BJ (cell line): Measurements from ENCODE around the gene SLC5A2. TPM values are rescaled to one million over a fixed set of nuclear protein-coding genes. Genes with fewer than 3 reads are reported as not detected.
"Not testable (repeated sequence)": the region's sequence is repeated elsewhere in the genome, so short reads cannot be mapped to it uniquely, and the experiment has no call there.

Experiments used
- CTCF ChIA-PET: fragments of 350-600 bp; formaldehyde crosslinking; extraction: SDS; loops from one replicate; lab custom pipeline; 2021; ENCODE audit warnings: antibody characterized with exemption, inconsistent platforms; lab: Yijun Ruan, JAX
- POLR2A ChIA-PET: fragments of 300-600 bp; sonication (Branson Sonifier 250); formaldehyde crosslinking; extraction: SDS; loops from one replicate; lab custom pipeline; 2021; ENCODE audit warnings: antibody characterized with exemption; lab: Charles Lee
- DNase-seq: peaks from one replicate; pipeline ENCODE4 v3.0.0-alpha.2; 2011; ENCODE audit warnings: low read depth
- H3K27me3 ChIP-seq: 2 replicates; pipeline ENCODE4 v1.6.0; 2011; ENCODE audit warnings: low read length; ENCODE audit not compliant: control insufficient read depth, insufficient read depth
- H3K36me3 ChIP-seq: 2 replicates; pipeline ENCODE4 v1.5.1; 2011; ENCODE audit warnings: low read length; ENCODE audit not compliant: control insufficient read depth, insufficient read depth
- H3K4me3 ChIP-seq: 2 replicates; pipeline ENCODE4 v1.5.1; 2011; ENCODE audit warnings: low read depth, mild to moderate bottlenecking, control low read depth, low read length
- polyA plus RNA-seq: library from polyadenylated mRNA; depleted of rRNA; stranded (reverse); fragments of >200 nt; gene quantifications from 2 replicates; pipeline ENCODE4 v1.2.3, GENCODE V29; 2011
- TF ChIP-seq, protein P1 (sequence below): IDR thresholded peaks from 2 replicates; pipeline ENCODE4 v1.5.1; 2011; ENCODE audit warnings: low read depth, mild to moderate bottlenecking, control low read depth, inconsistent platforms, low read length, moderate library complexity; ENCODE audit not compliant: insufficient read depth

Gene SLC5A2
- polyA plus RNA-seq, 1 experiment: not detected

DNA sequence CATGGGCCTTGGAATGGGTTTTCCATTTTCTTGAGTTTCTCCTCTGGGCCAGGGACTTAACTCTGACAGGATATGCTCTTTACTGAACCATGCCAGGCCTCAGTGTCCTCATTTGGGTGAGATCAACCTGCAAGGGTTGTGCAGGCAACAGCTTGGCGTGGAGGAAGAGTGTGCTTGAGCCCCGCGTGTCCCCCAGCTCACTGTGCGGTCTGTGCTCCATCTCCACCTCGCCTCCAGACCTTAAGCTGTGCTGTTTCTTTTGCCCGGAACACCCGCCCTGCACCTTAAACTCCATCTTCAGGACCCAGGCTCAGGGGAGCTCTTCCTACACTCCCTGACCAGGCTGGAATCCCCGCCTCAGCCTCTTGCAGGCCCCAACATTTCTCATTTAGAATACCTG, 15.6 kb downstream of the SLC5A2 start:
- Histone ChIP-seq H3K4me3 (no peak overlapping the region), H3K27me3 (no peaks in the 10 kb centered on the region), H3K36me3 (peaks cover 35% of the 10 kb centered on the region)
- ChIA-PET CTCF (interaction anchor here (1.1 kb wide), 1 partner anchor 40 kb away, joined by 3 read pairs; no protein-coding TSS in a partner anchor), POLR2A (no interaction called here)
- no peak for DNase-seq
- TF ChIP-seq, protein P1, sequence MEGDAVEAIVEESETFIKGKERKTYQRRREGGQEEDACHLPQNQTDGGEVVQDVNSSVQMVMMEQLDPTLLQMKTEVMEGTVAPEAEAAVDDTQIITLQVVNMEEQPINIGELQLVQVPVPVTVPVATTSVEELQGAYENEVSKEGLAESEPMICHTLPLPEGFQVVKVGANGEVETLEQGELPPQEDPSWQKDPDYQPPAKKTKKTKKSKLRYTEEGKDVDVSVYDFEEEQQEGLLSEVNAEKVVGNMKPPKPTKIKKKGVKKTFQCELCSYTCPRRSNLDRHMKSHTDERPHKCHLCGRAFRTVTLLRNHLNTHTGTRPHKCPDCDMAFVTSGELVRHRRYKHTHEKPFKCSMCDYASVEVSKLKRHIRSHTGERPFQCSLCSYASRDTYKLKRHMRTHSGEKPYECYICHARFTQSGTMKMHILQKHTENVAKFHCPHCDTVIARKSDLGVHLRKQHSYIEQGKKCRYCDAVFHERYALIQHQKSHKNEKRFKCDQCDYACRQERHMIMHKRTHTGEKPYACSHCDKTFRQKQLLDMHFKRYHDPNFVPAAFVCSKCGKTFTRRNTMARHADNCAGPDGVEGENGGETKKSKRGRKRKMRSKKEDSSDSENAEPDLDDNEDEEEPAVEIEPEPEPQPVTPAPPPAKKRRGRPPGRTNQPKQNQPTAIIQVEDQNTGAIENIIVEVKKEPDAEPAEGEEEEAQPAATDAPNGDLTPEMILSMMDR: no peak

DNA sequence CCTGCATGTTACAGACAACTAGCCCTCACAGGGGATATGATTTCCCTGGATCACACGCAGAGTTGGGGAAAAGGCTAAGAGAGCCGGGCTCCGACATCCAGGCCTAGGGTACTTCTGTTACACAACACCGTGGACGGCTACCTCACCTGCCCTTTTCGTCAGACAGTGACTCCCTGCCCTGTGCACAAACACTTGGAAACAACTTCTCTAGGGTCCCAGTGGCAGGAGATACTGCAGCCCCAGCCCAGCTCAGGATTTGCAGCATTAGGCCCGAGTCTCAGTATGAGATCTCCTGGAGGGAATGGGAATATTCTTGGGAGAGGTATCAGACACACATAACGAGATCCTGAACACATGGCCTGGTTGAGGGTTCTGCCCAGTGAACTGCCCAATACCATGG, 17.0 kb downstream of the SLC5A2 start:
- DNase-seq: no peak
- TF ChIP-seq, protein P1: no peak
- H3K4me3 ChIP-seq: no peak overlapping the region
- ChIA-PET POLR2A (no interaction called here), CTCF (interaction anchor here (1.8 kb wide), 1 partner anchor 12 kb away, joined by 5 read pairs; no protein-coding TSS in a partner anchor)
- no peaks in the 10 kb centered on the region for H3K27me3 ChIP-seq
- H3K36me3 ChIP-seq: peaks cover 27% of the 10 kb centered on the region

GRCh38 chr16:31501226-31501965, 18.5 kb downstream of the SLC5A2 start:
- Histone ChIP-seq H3K4me3 (no peak overlapping the region), H3K36me3 (peaks cover 24% of the 10 kb centered on the region), H3K27me3 (no peaks in the 10 kb centered on the region)
- ChIA-PET POLR2A (interaction anchor here (0.6 kb wide), 1 partner anchor 8 kb away, joined by 3 read pairs; no protein-coding TSS in a partner anchor), CTCF (interaction anchor here (0.6 to 2.4 kb wide), 5 partner anchors 12 to 69 kb away, joined by 3 to 7 read pairs (median 3); partner anchors contain the start of gene ARMC5)
- DNase-seq: no peak
- TF ChIP-seq, protein P1: no peak

DNA sequence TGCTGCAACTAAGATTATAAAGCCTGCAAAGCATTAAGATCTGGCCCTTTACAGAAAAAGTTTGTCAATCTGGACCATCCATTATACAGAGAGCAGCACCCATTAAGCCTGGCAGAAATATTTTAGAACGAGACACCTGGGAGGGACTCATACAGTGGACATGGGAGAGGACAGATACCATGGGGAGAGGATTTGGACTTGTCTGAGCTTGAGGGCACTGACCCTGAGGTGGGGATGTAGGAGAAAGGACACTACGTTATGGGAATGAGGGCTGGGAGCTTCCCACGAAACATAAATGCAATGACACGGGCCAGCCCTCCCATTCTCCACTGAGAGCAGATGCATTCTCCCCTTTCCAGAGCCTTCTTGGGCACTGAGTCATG, 19.0 kb downstream of the SLC5A2 start:
- no peak overlapping the region for H3K4me3 ChIP-seq
- H3K27me3 ChIP-seq: no peaks in the 10 kb centered on the region
- TF ChIP-seq, protein P1: no peak
- DNase-seq: no peak
- H3K36me3 ChIP-seq: peaks cover 19% of the 10 kb centered on the region
- ChIA-PET POLR2A (interaction anchor here (0.6 kb wide), 1 partner anchor 8 kb away, joined by 3 read pairs; no protein-coding TSS in a partner anchor), CTCF (interaction anchor here (0.6 to 2.4 kb wide), 4 partner anchors 8 to 69 kb away, joined by 3 to 7 read pairs (median 3); partner anchors contain the start of gene ARMC5)

DNA sequence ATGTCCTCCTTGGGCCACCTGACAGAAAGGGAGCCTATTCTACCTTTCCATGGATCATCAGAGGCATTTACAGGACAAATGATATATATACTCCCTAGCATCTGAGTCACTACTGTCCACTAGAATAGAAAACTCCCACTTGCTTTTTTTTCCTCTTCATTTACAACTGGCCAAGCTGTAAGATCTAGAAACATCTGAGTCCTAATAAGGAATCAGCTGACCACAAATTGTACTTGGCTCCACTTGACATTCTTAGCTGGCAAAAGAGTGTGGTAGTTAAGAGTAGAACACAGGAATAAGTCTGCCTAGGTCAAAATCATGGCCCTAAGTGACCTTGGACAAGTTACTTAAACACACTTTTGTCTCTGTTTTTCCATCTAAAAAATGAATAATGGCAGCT, 20.1 kb downstream of the SLC5A2 start:
- Histone ChIP-seq H3K36me3 (peaks cover 17% of the 10 kb centered on the region), H3K27me3 (no peaks in the 10 kb centered on the region), H3K4me3 (no peak overlapping the region)
- CTCF ChIA-PET: interaction anchor here (0.5 to 2.4 kb wide), 4 partner anchors 13 to 193 kb away, joined by 3 to 7 read pairs (median 3); no protein-coding TSS in a partner anchor
- TF ChIP-seq, protein P1: no peak
- POLR2A ChIA-PET: no interaction called here
- no peak for DNase-seq

GRCh38 chr16:31503555-31503954, 20.6 kb downstream of the SLC5A2 start:
- DNase-seq, POLR2A ChIA-PET, H3K27me3 ChIP-seq, H3K4me3 ChIP-seq: not testable (repeated sequence)
- CTCF ChIA-PET: interaction anchor here (1.1 to 2.4 kb wide), 3 partner anchors 14 to 31 kb away, joined by 3 to 7 read pairs (median 3); no protein-coding TSS in a partner anchor
- H3K36me3 ChIP-seq: peaks cover 13% of the 10 kb centered on the region
